Natural killer cell (primary cell): ENCODE measurements around the gene CD40. TPM values are rescaled to one million over a fixed set of nuclear protein-coding genes. Genes with fewer than 3 reads are reported as not detected.

Source experiments
- ATAC-seq, 3 donors: fragments of 150-1000 bp in 2 of 3; fragments of 200-7000 bp in 1 of 3; cut with Tn5 transposase; 1 replicate in 1 of 3; 2 replicates in 2 of 3; pipeline ENCODE4 v1.10.0; 2021; ENCODE audit warnings: mild to moderate bottlenecking in 2 of 3, moderate library complexity in 2 of 3
- DNase-seq, 2 donors: peaks; one replicate each; pipeline versions ENCODE4 v3.0.0 to v3.0.0-alpha.2; 2013 to 2021; ENCODE audit warnings: mixed read lengths in 1 of 2
- H3K27ac ChIP-seq: one replicate; pipeline ENCODE4 v1.5.1; 2013; ENCODE audit warnings: mild to moderate bottlenecking, low read length
- H3K27me3 ChIP-seq: one replicate; pipeline ENCODE4 v1.6.1; 2013; ENCODE audit warnings: low read length; ENCODE audit not compliant: control insufficient read depth, insufficient read depth
- H3K36me3 ChIP-seq: one replicate; pipeline ENCODE4 v1.6.1; 2013; ENCODE audit warnings: low read length; ENCODE audit not compliant: control insufficient read depth, insufficient read depth
- H3K4me1 ChIP-seq: one replicate; pipeline ENCODE4 v1.6.1; 2013; ENCODE audit warnings: low read length; ENCODE audit not compliant: control insufficient read depth, insufficient read depth
- H3K4me3 ChIP-seq: one replicate; pipeline ENCODE4 v1.5.1; 2013; ENCODE audit warnings: low read length
- H3K9me3 ChIP-seq: one replicate; pipeline ENCODE4 v1.6.1; 2013; ENCODE audit warnings: low read length; ENCODE audit not compliant: control insufficient read depth, insufficient read depth
- H3K27ac Mint-ChIP-seq, 2 donors: one replicate each; pipeline ENCODE4 v1.8.0; 2022; ENCODE audit warnings: mild to moderate bottlenecking in 2 of 2, mixed read lengths in 2 of 2, moderate library complexity in 1 of 2
- H3K27me3 Mint-ChIP-seq, 2 donors: one replicate each; pipeline ENCODE4 v1.8.0; 2022; ENCODE audit warnings: low read depth in 2 of 2, mixed read lengths in 2 of 2
- H3K36me3 Mint-ChIP-seq: one replicate; pipeline ENCODE4 v1.8.0; 2022; ENCODE audit warnings: mixed read lengths
- H3K4me1 Mint-ChIP-seq, 2 donors: one replicate each; pipeline ENCODE4 v1.8.0; 2022; ENCODE audit warnings: mixed read lengths in 2 of 2
- H3K4me3 Mint-ChIP-seq: one replicate; pipeline ENCODE4 v1.8.0; 2022; ENCODE audit warnings: mild to moderate bottlenecking, moderate library complexity, mixed read lengths
- H3K9me3 Mint-ChIP-seq, 2 donors: one replicate each; pipeline ENCODE4 v1.8.0; 2022; ENCODE audit warnings: mixed read lengths in 2 of 2
- CTCF ChIP-seq: fragments of 200-600 bp; IDR thresholded peaks from one replicate; pipeline ENCODE4 v1.8.0; 2022; ENCODE audit warnings: antibody characterized with exemption
- WGBS: methylation state at CpG from one replicate; pipeline ENCODE4 v1.1.7; 2013; ENCODE audit warnings: missing lambda C conversion rate; ENCODE audit not compliant: insufficient coverage; 5-methylcytosine and 5-hydroxymethylcytosine counted together
- intact Hi-C: fragments of 100-400 bp; cut with micrococcal nuclease; formaldehyde crosslinking; loops from one replicate; pipeline ENCODE4 v1.14.2; 2022
- total RNA-seq, 4 donors: library from RNA; stranded (reverse); fragments of 120-200 nt in 1 of 4; gene quantifications; one replicate each; pipeline versions ENCODE4 v1.2.3 to v1.2.4, GENCODE V29; 2013 to 2022

Gene CD40
- total RNA-seq, 3 donors from 2014 or later (not counting 1 experiment from before 2014, with no cell fraction given) = 7.1 to 9.1 (median 7.2) TPM

- no peaks in the 10 kb centered on the region for H3K9me3 Mint-ChIP-seq
- DNase-seq (no peak), ATAC-seq (no peak)
- no peak for TF ChIP-seq CTCF
- H3K27ac ChIP-seq = no peak overlapping the region
- H3K36me3 Mint-ChIP-seq = no peaks in the 10 kb centered on the region
- no peak overlapping the region for H3K27ac Mint-ChIP-seq
- no CpG with 5 or more reads among the region's 1 CpG for WGBS
- H3K9me3 ChIP-seq = no peaks in the 10 kb centered on the region
- H3K27me3 Mint-ChIP-seq = no peaks in the 10 kb centered on the region
- H3K36me3 ChIP-seq = peaks cover 11% of the 10 kb centered on the region
- intact Hi-C loops = no loop called here
- H3K4me3 ChIP-seq = no peak overlapping the region
- no peaks in the 10 kb centered on the region for H3K27me3 ChIP-seq
- peaks cover 63 to 74% of the 10 kb centered on the region in 2 donors for H3K4me1 Mint-ChIP-seq
- no peak overlapping the region for H3K4me3 Mint-ChIP-seq
- peaks cover 3% of the 10 kb centered on the region for H3K4me1 ChIP-seq
Observed at GRCh38 chr20:46083531-46084061, 34.5 kb upstream of the CD40 start.

DNA sequence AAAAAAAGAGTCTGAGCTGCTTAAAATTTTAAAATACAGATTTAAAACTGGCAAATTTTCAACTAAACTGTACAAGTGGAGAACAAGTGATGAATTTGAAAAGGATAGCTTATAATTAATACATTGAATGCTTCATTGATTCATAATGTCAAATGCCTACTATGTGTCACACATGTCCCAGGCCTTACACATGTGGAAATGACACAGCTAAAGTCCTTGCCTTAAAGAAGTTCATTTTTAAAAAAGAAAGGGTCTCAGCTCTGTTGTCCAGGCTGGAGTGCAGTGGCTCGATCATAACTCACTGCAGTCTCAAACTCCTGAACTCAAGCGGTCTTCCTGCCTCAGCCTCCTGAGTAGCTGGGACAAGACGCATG lies 33.3 kb upstream of the CD40 start:
- H3K4me3 Mint-ChIP-seq = no peak overlapping the region
- ATAC-seq = no peak
- H3K36me3 Mint-ChIP-seq = no peaks in the 10 kb centered on the region
- H3K27ac Mint-ChIP-seq = no peak overlapping the region
- 90% methylated on average over 3 of the region's 3 CpGs for WGBS
- intact Hi-C loops = loop anchor here (5.0 kb wide), 2 partner anchors 62 to 318 kb away; no protein-coding TSS in a partner anchor
- Histone ChIP-seq H3K9me3 (no peaks in the 10 kb centered on the region), H3K4me1 (peaks cover 8% of the 10 kb centered on the region), H3K27ac (no peak overlapping the region), H3K36me3 (peaks cover 2% of the 10 kb centered on the region), H3K27me3 (no peaks in the 10 kb centered on the region), H3K4me3 (no peak overlapping the region)
- H3K27me3 Mint-ChIP-seq = no peaks in the 10 kb centered on the region
- no peaks in the 10 kb centered on the region for H3K9me3 Mint-ChIP-seq
- H3K4me1 Mint-ChIP-seq = peaks cover 64 to 69% of the 10 kb centered on the region in 2 donors
- no peak for DNase-seq
- TF ChIP-seq CTCF = no peak

GRCh38 chr20:46085179-46085851 lies 32.8 kb upstream of the CD40 start:
- DNase-seq = no peak
- no peak for TF ChIP-seq CTCF
- Mint-ChIP-seq H3K36me3 (no peaks in the 10 kb centered on the region), H3K4me1 (peaks cover 69 to 75% of the 10 kb centered on the region in 2 donors), H3K27ac (no peak overlapping the region), H3K9me3 (no peaks in the 10 kb centered on the region), H3K4me3 (no peak overlapping the region), H3K27me3 (no peaks in the 10 kb centered on the region)
- no peak overlapping the region for H3K27ac ChIP-seq
- no peaks in the 10 kb centered on the region for H3K9me3 ChIP-seq
- 84% methylated on average over 3 of the region's 4 CpGs for WGBS
- no peaks in the 10 kb centered on the region for H3K27me3 ChIP-seq
- no peaks in the 10 kb centered on the region for H3K36me3 ChIP-seq
- no peak for ATAC-seq
- intact Hi-C loops = loop anchor here (5.0 kb wide), 2 partner anchors 63 to 317 kb away; no protein-coding TSS in a partner anchor
- H3K4me3 ChIP-seq = no peak overlapping the region
- H3K4me1 ChIP-seq = peaks cover 8% of the 10 kb centered on the region
